ENCODE measurements around the gene METRNL.
A peak's percentile ranks its signal among the peaks of the same experiment; 100 is the strongest.

METRNL gene

DNA sequence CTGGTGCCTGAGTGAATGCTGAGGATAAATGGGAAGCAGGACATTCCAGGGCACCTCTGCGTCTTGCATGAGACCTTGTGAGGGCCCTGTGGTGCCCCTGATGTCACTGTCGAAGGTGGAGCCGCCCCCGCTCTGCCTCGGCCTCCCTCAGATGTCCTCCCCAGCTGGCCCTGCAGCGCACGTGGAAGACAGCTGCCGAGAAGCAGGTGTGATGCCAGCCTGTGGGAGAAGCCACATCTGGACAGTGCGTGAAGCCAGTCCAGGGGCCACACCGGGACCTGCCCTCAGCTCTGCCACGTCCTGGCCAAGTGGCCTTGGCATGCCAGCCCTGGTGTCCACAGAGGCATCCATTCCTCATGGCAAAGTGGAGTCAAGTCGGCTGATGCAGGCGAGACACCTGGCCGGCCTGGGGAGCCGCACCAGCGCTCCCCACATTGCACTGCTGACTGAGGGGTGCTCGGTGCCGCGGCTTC lies 21.6 kb upstream of the METRNL start:
- Histone ChIP-seq H3K36me3 (no peaks in the 10 kb centered on the region), H3K9me3 (no peaks in the 10 kb centered on the region), H3K4me1 (peaks cover 0 to 25% (median 16%) of the 10 kb centered on the region in 4 donors), H3K27me3 (no peaks in the 10 kb centered on the region), H3K27ac (peak overlapping the region in 1 of 2 donors; percentile 16), H3K4me3 (no peak overlapping the region)
- peak in 1 of 2 donors; percentile 65 for DNase-seq
- TF ChIP-seq, protein P1, sequence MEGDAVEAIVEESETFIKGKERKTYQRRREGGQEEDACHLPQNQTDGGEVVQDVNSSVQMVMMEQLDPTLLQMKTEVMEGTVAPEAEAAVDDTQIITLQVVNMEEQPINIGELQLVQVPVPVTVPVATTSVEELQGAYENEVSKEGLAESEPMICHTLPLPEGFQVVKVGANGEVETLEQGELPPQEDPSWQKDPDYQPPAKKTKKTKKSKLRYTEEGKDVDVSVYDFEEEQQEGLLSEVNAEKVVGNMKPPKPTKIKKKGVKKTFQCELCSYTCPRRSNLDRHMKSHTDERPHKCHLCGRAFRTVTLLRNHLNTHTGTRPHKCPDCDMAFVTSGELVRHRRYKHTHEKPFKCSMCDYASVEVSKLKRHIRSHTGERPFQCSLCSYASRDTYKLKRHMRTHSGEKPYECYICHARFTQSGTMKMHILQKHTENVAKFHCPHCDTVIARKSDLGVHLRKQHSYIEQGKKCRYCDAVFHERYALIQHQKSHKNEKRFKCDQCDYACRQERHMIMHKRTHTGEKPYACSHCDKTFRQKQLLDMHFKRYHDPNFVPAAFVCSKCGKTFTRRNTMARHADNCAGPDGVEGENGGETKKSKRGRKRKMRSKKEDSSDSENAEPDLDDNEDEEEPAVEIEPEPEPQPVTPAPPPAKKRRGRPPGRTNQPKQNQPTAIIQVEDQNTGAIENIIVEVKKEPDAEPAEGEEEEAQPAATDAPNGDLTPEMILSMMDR (IDR thresholded peaks at IDR 0.05): no peak
- intact Hi-C loops (cut with DNase I; ENCODE audit: low total_unique reads): no loop called here

- peaks cover 0 to 25% (median 13%) of the 10 kb centered on the region in 4 donors for H3K4me1 ChIP-seq
- H3K27ac ChIP-seq: no peak overlapping the region
- no peaks in the 10 kb centered on the region for H3K36me3 ChIP-seq
- TF ChIP-seq, protein P1 (IDR thresholded peaks at IDR 0.05): no peak
- H3K27me3 ChIP-seq: no peaks in the 10 kb centered on the region
- no peak overlapping the region for H3K4me3 ChIP-seq
- H3K9me3 ChIP-seq: no peaks in the 10 kb centered on the region
- peak in 1 of 2 donors; percentile 71 for DNase-seq
- intact Hi-C loops (cut with DNase I; ENCODE audit: low total_unique reads): no loop called here
Measured at GRCh38 chr17:83058266-83058798, 21.1 kb upstream of the METRNL start.

- DNase-seq: peak in 1 of 2 donors; percentile 4
- Histone ChIP-seq H3K9me3 (no peaks in the 10 kb centered on the region), H3K4me3 (no peak overlapping the region), H3K4me1 (peaks cover 0 to 11% (median 3%) of the 10 kb centered on the region in 4 donors), H3K27ac (no peak overlapping the region), H3K36me3 (no peaks in the 10 kb centered on the region), H3K27me3 (no peaks in the 10 kb centered on the region)
- intact Hi-C loops (cut with DNase I; ENCODE audit: low total_unique reads): no loop called here
- TF ChIP-seq, protein P1 (IDR thresholded peaks at IDR 0.05): no peak
Measured at GRCh38 chr17:83061586-83061985, 17.8 kb upstream of the METRNL start.

DNA sequence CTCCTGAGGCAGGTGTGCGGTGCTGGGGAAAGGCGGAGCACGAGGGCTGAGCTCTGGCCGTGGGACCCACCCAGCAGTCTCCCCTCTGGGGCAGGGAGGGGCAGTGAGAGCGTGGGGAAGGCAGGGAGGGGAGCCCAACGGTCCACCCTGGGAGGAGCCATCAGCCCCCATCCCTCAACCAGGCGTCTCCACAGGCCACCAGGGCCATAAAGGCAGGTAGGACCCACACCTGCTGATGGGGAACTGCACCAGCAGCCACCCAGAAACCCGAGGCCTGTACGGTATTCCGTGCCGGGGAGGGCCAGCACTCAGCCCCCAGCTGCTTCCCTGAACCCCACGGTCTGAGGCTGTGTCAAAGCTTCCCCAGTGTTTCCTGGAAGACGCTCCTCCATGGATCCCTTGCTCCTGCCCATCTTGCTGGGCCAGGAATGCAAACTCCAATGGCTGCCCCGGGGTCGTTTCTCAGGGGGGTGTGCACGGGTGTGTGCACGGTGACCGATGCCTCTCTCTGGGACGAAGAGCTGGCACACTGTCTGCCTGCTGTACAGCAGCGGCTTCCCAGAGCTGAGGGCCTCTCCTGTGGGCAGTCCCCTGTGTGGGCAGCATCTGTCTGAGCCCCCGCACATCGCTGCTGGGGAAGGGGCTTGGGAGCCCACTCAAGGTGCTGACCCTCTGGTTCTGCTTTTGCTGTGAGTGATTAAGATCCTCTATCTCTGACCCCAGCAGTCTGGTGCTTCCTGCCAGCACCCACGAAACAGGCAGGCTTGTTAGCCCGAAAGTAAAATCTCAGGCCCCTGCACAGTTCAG lies 17.2 kb upstream of the METRNL start:
- Histone ChIP-seq H3K27me3 (no peaks in the 10 kb centered on the region), H3K36me3 (no peaks in the 10 kb centered on the region), H3K9me3 (no peaks in the 10 kb centered on the region), H3K27ac (no peak overlapping the region), H3K4me1 (peaks cover 0 to 5% (median 0%) of the 10 kb centered on the region in 4 donors), H3K4me3 (no peak overlapping the region)
- peak; percentile 9 to 62 for DNase-seq
- intact Hi-C loops (cut with DNase I; ENCODE audit: low total_unique reads): no loop called here
- TF ChIP-seq, protein P1 (IDR thresholded peaks at IDR 0.05): no peak

DNA sequence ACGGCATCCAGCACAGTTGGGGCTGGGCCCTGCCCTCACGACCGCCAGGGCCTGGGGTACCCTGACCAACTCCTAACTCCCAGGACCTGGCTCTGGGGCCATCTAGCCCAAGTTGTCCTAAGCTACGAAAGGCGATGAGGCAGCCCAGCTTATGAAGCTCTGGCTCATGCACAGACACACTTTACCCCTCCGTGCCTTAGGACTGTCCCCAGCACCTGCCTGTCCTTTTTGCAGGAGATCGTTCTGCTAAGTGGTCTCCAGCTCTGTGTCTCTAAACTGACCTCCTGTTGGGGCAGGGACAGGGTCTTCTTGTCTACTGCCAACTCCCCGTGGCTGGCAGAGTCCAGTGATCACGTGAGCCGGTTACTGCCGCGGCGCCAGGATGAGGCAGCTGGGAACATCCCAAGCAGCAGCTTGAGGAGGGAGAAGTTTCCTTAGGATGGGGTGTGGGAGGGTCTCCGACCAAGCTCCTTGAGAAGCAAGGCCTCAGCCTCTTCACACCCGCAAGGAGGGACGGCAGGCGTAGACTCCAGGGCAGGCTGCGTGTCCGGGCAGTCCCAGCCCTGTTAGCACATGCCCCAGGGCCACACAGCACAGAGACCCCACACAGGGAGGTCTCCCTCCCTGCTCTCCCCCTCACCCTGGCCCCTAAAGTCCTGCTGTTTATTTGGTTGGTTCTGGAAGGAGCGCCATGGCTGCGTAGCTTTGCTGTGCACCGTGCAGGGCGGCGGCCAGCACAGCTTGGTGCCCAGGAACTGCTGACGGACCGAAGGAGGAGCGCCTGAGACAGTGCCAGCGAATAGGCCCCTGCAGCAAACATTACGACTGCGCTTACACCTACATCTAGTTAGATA lies 16.4 kb upstream of the METRNL start:
- DNase-seq: peak in 1 of 2 donors; percentile 10

More for the DNA sequence above, 16.4 kb upstream of the METRNL start:
- intact Hi-C loops (cut with DNase I; ENCODE audit: low total_unique reads): no loop called here
- no peak overlapping the region for H3K27ac ChIP-seq
- TF ChIP-seq, protein P1 (IDR thresholded peaks at IDR 0.05): no peak
- no peaks in the 10 kb centered on the region for H3K27me3 ChIP-seq
- H3K4me3 ChIP-seq: no peak overlapping the region
- no peaks in the 10 kb centered on the region for H3K36me3 ChIP-seq
- no peaks in the 10 kb centered on the region for H3K9me3 ChIP-seq
- H3K4me1 ChIP-seq: peaks cover 0 to under 1% (median 0%) of the 10 kb centered on the region in 4 donors

Measured in tibial artery (tissue), 4 donors.